C4-2B (cell line): ENCODE results near the gene ITPKB.

ENCODE experiments used
- CTCF ChIP-seq: fragments of 450-650 bp; conservative IDR thresholded peaks from 2 replicates; pipeline ENCODE4 v1.5.1; 2017; ENCODE audit warnings: mild to moderate bottlenecking
- ZFX ChIP-seq: fragments of 450-650 bp; IDR thresholded peaks from 2 replicates; pipeline ENCODE4 v1.6.1; 2017

DNA sequence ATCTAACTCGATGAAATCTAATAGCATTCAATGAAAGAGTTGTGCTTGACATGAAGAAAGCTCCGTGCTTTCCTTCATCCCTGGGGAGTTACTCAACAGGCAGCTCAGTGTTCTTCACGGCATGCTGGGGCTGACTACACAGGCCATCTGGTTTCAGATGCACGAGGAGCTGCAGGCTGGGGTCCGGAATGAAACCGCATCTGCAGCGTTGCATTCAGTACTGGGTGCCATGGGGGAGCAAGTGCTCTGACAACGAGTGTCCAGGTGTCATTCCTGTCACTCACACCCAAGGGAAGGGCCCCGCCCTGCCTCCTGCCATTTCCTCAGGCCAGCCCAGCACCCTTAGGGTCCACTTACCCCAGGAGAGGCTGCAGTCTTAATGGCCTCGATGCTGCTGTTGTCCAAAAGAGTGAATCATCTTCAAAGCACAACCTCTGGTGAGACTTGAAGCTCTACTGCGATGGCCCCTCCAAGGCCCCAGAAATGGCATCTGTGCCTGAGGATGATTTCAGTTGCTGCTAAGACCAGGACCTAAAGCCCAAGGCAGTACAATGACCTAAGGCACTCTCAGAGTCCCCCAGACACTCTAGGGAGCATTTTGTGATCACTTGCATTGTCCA lies 129.1 kb downstream of the ITPKB start:
- TF ChIP-seq CTCF: no peak
- no peak for TF ChIP-seq ZFX
